Heart left ventricle (tissue), 13 donors: Measurements from ENCODE around the gene TAF7.

Experiments used
- CTCF ChIP-seq, 12 donors: fragments of 200-600 bp; sonication (generic) in 4 of 12; IDR thresholded peaks; one replicate each; pipeline versions ENCODE4 v1.5.0 to v1.8.0; 2018 to 2022; ENCODE audit warnings: antibody characterized with exemption in 12 of 12, mild to moderate bottlenecking in 5 of 12
- POLR2A ChIP-seq, 2 donors: fragments of 450-650 bp; IDR thresholded peaks; one replicate each; pipeline ENCODE4 v1.6.1; 2017; ENCODE audit warnings: antibody characterized with exemption in 2 of 2, mild to moderate bottlenecking in 2 of 2, moderate library complexity in 2 of 2
- donor health status: ischemic (EF 13 %, LVEDD 7.1; RV severe dilation, severe dysfunction).
- donor health status: DM: no; HTN: yes; CAD: no.
- donor health status: DM: no; HTN: no; CAD: no.
- donor health status: ischemic (EF 25% LVEDD 6.9; RV normal size, moderate dysfunction).
- donor health status: ischemic (EF 25% LVEDD 5.7; RV mildly dilated, moderate dysfunction).
- donor health status: ischemic (EF 35%, LVEDD 5.7; RV mildly dilated, moderate dysfunction).
- donor health status: nonischemic (EF 11% LVEDD 7.7; RV severe dilation, severe dysfunction).
- donor health status: DM: yes; HTN: yes; CAD: no.
- donor health status: PGD.
- donor health status: ischemic (EF 29% LVEDD 5.4; RV normal size, mild dysfunction).
- donor health status: nonischemic (EF 23%, LVEDD 6.1; RV moderate dilation, normal function).

- TF ChIP-seq CTCF (IDR thresholded peaks at IDR 0.05) (no peak), POLR2A (IDR thresholded peaks at IDR 0.05) (no peak)
Observed at GRCh38 chr5:141356950-141357349, 36.4 kb upstream of the TAF7 start.
